Measurements from ENCODE around the gene ESRRA.

DNA sequence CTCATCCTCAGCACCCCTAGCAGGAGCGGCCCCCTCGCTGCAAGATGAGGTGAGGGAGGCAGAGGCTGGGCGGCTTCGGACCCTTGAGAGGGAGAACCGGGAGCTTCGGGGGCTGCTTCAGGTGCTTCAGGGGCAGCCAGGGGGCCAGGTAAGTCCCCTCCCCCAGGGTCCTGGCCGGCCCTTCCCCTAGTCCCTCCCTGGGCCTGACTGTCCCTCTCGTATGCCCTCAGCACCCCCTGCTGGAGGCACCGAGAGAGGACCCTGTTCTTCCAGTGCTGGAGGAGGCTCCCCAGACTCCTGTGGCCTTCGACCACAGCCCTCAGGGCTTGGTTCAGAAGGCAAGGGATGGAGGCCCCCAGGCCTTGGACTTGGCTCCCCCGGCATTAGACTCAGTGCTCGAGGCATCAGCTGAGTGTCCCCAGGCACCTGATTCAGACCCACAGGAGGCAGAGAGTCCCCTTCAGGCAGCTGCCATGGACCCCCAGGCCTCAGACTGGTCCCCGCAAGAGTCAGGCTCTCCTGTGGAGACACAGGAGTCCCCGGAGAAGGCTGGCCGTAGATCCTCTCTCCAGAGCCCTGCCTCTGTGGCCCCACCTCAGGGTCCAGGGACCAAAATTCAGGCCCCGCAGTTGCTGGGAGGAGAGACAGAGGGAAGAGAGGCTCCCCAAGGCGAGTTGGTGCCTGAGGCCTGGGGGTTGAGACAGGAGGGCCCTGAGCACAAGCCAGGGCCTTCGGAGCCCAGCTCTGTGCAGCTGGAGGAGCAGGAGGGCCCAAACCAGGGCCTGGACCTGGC is 38.6 kb downstream of the ESRRA start:
- no peak for TF ChIP-seq POLR2A (IDR thresholded peaks at IDR 0.05)
- TF ChIP-seq, protein P1, sequence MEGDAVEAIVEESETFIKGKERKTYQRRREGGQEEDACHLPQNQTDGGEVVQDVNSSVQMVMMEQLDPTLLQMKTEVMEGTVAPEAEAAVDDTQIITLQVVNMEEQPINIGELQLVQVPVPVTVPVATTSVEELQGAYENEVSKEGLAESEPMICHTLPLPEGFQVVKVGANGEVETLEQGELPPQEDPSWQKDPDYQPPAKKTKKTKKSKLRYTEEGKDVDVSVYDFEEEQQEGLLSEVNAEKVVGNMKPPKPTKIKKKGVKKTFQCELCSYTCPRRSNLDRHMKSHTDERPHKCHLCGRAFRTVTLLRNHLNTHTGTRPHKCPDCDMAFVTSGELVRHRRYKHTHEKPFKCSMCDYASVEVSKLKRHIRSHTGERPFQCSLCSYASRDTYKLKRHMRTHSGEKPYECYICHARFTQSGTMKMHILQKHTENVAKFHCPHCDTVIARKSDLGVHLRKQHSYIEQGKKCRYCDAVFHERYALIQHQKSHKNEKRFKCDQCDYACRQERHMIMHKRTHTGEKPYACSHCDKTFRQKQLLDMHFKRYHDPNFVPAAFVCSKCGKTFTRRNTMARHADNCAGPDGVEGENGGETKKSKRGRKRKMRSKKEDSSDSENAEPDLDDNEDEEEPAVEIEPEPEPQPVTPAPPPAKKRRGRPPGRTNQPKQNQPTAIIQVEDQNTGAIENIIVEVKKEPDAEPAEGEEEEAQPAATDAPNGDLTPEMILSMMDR (IDR thresholded peaks at IDR 0.05): peak in 3 of 6 experiments; percentile 5 to 40 (median 26)
